Left cardiac atrium (tissue), 4 donors: ENCODE data around the gene JMJD6. TPM values are rescaled to one million over a fixed set of nuclear protein-coding genes. Genes with fewer than 3 reads are reported as not detected.
"Not testable (repeated sequence)": the region's sequence is repeated elsewhere in the genome, so short reads cannot be mapped to it uniquely, and the experiment has no call there.

ENCODE experiments used
- ATAC-seq, 2 donors: fragments of 200-7000 bp; cut with Tn5 transposase; one replicate each; pipeline ENCODE4 v1.9.1; 2020; ENCODE audit warnings: mild to moderate bottlenecking in 2 of 2, moderate library complexity in 2 of 2
- DNase-seq: peaks from one replicate; pipeline ENCODE4 v3.0.0-alpha.2; 2020
- intact Hi-C, 2 donors: fragments of 100-400 bp; cut with DNase I; formaldehyde crosslinking; loops; one replicate each; pipeline versions ENCODE4 v1.14.1 to v1.15.1; 2022 to 2023
- total RNA-seq, 2 donors: library from RNA; stranded (reverse); fragmentation: NEBNext Ultra II Directional; extraction: Animal tissue kit (Norgen Biotek cat#: 25700); gene quantifications; one replicate each; pipeline ENCODE4 v1.2.1, GENCODE V29; 2021
- donor health status: DM: no; HTN: yes; CAD: no.
- donor health status: DM: no; HTN: yes; CAD: no; lungs with severe emphysema.
- donor health status: DM: yes; HTN: yes; CAD: no.
- donor health status: Dilated cardiomyopathy.

The JMJD6 gene
- total RNA-seq, 2 donors from 2014 or later = 44.9 to 55.3 TPM

DNA sequence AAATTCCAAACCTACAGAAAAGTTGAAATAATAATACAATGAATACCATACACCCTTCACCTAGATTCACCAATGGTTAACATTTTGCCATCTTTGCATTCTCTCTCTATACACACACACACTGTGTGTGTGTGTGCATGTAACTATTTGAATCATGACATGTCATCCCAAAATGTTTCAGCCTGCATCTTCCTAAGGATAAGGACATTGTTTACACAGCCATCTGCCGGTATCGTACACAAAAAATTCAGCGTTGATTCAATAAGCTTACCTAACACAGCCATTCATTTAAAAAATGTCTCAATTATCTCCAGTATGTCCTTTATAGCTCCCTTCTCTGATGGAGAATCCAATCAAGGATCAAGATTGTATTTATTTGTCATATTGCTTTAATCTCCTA is 19.6 kb downstream of the JMJD6 start:
- intact Hi-C loops = no loop called here
- DNase-seq = no peak
- ATAC-seq = no peak

DNA sequence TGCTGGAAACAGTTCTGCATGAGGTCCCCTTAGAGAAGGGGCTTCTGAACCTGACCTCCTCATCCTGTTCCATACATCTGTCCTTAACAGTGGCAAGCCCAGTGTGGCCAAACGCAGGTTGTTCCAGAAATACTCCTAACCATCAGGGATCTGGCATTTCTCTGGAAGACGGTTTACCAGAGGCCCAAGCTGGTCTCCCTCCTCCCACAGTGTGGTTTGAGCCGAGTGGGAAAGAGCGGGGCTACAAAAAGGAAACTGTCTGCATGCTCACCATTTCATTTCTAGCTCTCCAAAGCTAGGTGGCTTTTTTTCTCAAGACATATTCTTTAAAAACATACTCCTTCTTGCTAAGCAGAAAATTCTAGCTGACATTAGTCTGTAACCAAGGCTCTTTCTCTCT is 21.6 kb downstream of the JMJD6 start:
- intact Hi-C loops = no loop called here
- ATAC-seq (no peak), DNase-seq (no peak)

DNA sequence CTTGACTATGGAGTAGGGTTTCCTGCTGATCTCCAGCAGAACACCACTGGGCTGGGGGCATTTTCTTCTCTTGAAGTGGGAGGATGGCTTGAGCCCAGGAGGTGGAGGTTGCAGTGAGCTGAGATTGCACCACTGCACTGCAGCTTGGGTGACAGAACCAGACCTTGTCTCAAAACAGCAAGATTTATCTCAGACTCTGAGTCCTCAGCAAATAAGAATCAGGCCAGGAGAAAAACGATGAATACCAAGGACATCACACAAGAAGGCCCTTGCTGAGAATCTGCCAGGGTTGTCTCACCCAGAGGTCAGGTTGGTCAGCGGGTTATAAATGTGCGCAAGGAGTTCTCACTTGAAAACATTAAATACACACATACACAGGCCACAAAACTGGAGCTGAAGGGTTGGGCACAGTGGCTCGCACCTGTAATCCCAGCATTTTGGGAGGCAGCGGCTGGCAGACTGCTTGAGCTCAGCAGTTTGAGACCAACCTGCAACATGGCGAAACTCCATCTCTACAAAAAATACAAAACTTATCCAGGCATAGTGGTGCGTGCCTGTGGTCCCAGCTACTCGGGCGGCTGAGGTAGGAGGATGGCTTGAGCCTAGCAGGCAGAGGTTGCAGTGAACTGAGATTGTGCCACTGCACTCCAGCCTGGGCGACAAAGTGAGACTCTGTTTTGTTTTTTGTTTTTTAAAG is 23.3 kb downstream of the JMJD6 start:
- intact Hi-C loops = no loop called here
- no peak for ATAC-seq

DNA sequence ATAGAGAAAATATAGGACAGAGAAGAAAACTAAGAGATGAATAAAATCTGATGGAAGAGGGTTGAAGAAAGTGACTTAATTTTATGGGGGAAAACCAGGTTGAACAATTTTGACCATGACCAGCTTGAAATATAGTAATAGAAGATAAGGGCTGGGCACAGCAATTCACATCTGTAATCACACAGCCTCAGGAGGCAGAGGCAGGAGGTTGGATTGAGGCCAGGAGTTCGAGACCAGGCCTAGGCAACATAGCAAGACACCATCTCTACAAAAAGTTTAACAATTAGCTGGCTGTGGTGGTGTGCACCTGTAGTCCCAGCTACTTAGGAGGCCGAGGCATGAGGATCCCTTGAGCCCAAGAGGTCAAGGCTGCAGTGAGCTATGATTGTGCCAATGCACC is 24.3 kb downstream of the JMJD6 start:
- intact Hi-C loops = no loop called here
- ATAC-seq (no peak), DNase-seq (no peak)

More for the DNA sequence above, 23.3 kb downstream of the JMJD6 start:
- no peak for DNase-seq

DNA sequence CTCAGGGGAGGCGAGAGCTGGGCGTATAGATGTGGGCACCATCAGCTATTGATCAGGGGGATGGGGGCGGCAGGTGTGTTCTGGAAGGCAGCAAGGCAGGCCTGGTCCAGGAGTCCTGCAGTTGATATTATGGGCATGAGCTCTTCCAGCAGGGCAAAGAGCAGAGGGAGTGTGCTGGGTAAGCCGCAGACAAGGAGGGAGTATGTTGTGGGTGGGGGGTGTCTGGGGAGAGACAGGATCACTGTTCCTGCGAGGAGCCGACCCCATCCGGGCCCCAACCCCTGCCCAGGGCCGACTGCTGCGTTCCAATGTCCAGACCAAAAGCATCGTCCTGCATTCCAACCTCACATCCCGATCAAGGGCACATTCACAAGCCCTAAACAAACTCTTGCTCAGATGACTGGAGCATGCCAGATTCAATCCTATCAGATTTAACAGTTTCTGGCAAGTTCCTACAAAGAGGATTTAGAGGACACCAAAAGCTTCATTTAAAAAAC is 24.9 kb downstream of the JMJD6 start:
- DNase-seq = no peak
- no peak for ATAC-seq
- intact Hi-C loops = no loop called here

DNA sequence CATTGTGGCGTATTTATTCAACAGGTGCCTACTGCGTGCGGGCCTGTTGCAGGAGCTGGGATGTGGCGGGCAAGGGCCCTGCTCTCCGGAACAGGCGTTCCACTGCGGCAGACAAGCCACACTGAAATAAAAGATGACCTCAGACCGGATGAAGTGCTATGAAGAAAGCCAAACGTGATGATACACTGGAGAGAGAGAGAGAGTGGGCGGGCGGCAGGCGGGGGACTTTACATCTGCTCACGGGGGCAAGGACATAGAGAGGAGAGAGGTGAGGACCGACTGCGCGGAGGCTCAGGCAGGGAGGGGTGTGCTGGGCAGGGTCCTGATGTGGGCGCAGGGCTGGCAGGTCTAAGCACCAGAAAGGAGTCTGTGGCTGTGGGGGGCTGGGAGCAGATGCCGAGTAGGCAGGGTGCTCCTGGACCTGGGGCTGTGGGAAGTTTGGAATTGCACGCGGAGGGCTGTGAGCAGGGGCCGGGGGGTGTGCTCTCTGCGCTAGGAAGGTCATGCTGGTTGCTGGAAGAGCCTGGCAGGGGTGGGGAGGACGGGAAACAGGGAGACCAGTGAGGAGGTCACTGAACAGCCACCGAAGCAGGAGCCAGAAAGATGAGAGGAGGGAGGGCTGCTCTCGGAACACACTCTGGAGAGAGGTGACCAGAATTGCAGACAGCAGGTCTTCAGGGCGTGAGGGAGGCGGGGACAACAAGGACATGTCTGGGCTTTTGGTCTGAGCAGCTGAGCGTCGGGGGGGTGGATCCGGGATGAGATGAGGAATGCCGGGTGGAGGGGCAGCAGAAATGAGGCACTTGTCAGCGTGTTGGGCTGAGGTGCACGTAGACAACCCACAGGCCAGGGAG is 25.6 kb downstream of the JMJD6 start:
- intact Hi-C loops = no loop called here
- DNase-seq (peak; percentile 79), ATAC-seq (peak; percentile 78 to 79)

DNA sequence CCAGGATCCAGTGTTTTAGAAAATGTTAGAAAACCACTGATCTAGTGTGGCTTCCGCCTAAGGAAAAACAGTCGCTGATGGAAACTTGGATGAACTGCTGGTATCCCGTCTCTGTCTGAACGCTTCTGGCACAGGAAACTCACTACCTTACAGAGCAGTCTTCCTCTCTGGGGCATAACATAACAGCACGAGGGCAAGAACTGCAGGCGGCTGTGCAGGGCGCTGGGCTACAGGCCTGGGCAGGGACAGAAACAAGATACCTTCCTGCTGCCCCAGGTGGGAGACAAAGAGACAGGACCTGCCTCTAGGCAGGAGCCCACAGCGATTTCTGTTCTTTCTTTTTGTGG is 26.2 kb downstream of the JMJD6 start:
- ATAC-seq (peak; percentile 3 to 11), DNase-seq (no peak)
- intact Hi-C loops = no loop called here

DNA sequence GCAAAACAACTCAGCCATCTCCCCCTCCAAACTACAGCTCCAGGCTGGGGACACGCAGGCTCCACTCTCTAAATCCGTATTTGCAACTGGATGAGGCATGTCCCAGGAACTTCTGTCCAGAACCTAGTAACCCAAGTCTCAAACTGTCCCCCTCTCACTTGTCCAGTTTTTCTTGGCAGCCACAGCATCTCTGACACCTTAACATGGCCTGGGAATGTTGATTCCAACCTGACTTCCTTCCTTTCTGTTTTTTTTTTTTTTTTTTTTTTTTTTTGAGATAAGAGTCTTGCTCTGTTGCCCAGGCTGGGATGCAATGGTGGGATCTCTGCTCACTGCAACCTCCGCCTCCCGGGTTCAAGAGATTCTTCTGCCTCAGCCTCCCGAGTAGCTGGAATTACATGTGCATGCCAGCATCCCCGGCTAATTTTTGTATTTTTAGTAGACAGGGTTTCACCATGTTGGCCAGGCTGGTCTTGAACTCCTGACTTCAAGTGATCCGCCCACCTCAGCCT is 27.9 kb downstream of the JMJD6 start:
- peak in 1 of 2 donors; percentile 16 for ATAC-seq
- intact Hi-C loops = not testable (repeated sequence)

DNA sequence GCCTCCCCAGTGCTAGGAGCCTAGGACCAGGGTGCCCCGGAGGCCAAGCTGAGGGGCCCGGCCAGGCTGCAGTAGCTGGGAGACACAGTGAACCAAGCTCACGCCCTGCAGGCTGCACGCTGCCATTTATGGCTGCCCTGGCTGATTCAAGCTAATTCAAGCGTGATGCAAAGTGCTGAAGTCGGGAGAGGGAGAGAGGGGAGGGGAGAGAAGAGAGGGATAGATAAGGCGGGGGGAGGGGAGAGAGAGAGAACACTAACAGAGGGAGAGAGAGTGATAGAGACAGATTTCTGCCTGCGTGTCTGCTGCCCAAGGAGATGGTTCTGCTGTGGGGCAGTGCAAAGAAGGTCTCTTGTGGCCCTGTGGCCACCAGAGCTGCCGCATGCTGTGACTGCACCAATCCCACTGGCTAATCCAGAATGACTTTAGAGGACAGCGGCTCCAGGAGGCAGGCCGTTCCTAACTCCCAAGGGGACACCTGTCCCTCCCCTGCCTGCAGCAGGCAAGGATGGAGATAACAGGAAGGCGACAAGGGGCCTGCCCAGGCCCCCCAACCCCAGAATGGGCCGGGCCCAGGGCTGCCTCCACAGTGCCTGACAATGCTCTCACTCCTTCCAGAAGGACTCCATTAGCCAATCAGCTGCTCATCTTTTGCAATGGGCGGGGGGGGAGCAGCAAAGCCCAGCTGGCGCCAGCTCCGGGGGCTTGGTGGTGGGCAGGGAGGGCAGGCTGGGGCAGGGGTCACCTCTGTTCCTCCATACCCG is 28.5 kb downstream of the JMJD6 start:
- intact Hi-C loops = no loop called here
- ATAC-seq (peak; percentile 39 to 41), DNase-seq (peak; percentile 53)

More for the DNA sequence above, 27.9 kb downstream of the JMJD6 start:
- not testable (repeated sequence) for DNase-seq

DNA sequence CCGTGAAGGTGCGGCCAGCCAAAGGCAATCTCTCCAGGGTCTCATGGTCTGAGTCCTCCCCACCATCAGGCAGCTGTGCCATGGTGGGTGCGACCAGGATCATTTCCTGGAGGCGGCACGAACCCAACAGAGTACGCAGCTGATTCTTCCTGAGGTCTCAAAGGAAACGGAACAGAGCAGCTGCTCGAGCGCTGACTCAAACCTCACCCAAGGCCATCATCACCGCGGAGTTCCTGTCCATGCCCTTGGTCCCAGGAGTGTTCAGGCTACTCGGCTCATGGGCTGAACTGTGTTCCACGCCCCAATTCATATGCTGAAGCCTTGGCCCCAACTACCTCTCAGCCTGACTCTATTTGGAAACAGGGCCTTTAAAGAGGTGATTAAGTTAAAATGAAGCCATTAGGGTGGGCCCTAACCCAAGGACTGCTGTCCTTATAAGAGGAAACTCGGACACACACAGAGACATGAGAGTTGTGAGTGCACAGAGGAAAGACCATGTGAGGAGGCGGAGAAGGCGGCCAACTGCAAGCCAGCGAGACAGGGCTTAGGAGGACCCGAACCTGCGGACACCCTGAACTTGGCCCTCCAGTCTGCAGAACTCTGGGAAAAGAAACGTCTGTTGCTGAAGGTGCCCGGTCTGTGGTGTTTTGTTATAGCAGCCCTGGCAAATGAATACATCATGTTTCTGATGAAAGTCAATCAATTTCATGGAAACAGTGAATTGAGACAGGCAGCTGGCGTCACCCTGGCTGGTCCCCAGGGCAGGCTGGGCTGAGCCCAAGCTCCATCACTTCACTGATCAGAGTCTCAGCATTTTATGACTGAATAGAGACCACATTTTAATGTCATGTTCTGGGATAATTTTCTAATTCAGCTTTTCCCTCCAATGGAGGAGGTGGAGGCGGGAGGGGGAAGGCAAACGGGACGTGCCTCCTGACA is 29.4 kb downstream of the JMJD6 start:
- peak; percentile 75 for DNase-seq
- peak in 1 of 2 donors; percentile 20 for ATAC-seq
- intact Hi-C loops = no loop called here

DNA sequence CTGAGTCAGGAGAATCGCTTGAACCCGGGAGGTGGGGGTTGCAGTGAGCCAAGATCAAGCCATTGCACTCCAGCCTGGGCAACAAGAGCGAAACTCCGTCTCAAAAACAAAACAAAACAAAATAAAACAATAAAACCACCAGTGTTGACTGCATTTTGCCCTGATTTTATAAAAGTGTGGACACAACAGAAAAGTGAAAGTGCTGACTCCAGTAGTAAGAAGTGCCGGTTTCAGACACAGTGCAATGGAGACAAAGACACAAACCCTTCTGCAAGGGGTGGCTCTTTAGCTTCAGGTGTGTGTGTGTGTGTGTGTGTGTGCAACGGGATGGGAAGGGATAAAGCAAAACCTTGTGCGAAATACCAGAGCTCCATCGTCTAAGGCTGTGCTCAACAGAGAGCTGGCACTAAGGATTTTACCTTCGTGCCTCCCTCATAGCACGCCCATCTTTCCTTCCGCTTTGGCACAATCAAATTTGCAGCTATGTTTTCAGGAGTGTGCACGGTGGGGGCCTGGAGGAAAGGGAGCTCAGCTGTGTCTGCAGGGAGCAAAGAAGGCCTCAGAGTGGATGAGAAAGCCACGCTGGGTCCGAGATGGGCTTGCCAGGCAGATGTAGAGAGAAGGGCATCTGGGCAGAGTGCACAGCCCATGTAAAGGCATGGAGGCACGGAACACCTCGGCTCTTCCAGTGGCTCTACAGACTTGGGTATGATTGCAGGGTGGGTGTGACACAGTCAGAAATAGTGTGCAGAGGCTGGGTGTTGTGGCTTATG is 31.2 kb downstream of the JMJD6 start:
- ATAC-seq = no peak

DNA sequence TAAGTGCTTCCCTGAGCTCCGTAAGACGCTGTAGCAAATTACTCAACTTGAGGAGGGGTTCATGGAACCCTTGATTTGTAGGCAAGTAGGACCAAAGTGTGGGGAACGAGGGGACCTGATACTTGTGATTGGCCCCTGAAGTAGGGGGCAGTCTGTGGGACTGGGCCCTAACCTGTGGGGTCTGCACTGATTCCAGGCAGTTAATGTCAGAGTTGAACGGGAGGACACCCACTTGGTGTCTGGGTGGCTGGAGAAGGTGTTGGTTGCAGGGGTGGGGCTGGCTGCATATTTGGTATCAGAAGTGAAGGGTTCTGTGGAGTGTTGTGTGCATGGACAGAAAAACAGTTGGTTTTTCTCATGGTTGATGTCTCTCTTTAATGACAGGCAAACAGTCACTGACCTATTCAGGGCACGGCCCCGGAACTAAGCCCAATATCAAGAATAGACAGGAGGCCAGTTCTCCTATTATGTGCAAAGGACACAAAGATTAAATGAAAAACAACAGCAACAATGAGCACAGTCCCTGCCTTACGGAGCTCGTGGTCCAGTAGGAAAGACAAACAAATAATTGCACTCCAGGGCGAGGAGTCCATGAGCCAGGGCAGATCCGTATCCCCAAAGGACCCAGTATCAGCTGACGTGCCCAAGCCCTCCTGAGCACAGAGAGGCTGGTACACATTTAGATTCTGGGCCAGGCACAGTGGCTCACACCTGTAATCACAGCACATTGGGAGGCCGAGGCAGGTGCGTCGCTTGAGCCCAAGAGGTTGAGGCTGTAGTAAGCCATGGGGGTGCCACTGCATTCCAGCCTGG is 34.8 kb downstream of the JMJD6 start:
- intact Hi-C loops = no loop called here
- ATAC-seq = no peak
- no peak for DNase-seq

More for the DNA sequence above, 31.2 kb downstream of the JMJD6 start:
- no peak for DNase-seq
- intact Hi-C loops = no loop called here

DNA sequence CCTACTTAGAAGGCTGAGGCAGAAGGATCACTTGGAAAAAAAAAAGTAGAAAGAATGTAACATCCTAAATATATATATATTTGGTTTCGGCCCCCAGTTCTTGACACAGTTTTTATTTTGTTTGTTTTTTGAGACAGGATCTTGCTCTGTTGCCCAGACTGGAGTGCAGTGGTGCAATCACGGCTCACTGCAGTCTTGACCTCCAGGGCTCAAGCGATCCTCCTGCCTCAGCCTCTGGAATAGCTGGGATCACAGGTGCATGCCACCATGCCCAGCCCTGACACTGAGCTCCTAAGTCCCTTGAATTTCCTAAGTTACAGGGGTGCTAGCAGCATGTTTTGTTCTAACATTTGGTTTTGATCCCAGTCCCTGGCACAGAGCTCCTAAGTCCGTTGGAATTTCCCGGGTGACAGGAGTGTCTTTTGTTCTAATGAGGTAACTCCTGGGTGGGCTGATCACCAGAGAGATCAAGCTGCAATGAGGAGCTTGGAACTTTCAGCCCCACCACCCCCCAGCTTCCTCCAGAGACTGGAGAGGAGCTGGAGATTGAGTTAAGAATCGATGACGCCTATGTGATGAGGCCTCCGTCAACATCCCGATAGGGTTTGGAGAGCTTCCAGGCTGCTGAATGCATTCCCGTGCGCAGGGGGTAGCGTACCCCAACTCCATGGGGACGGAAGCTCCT is 35.7 kb downstream of the JMJD6 start:
- DNase-seq (no peak), ATAC-seq (no peak)
- intact Hi-C loops = no loop called here

DNA sequence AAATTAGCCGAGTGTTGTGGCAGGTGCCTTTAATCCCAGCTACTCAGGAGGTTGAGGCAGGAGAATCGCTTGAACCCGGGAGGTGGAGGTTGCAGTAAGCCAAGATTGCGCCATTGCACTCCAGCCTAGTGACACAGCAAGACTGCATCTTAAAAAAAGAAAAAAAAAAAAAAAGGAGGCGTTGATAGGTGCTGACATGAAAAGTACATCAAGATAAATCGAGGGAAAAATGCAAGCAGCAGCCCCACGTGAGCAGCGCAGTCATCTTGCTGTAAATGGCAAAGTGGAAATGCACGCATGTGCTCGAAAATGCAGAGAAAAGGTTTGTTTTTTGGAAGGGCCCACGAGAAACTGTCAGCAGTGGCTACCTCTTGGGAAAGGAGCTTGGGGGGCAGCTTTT is 36.5 kb downstream of the JMJD6 start:
- no peak for DNase-seq
- no peak for ATAC-seq
- intact Hi-C loops = no loop called here

DNA sequence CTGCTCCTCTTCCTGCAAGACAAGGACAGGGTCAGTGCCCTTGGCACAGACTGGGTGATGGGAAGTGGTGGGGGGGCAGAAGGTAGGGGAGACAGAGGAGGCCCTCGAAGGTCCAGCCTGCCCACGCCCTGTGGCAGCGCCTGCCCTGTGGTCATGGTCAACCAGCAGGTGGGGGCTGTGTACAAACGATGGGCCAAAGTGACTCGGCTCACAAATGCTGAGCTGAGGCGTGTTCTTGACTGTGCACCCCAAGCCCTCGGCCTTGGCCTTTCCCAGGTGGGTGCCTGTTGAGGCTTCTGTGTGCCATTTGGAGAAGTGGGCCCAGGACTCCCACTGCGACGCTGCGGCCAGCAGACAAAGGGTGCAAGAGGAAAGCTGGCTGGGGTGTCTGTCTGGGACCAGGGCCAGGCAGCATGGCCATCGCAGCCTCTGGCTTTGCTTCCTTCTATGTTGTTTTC is 38.2 kb downstream of the JMJD6 start:
- peak; percentile 52 for DNase-seq
- intact Hi-C loops = no loop called here
- ATAC-seq = peak; percentile 12 to 51
